H1 (cell line): ENCODE data around the gene CACNA2D3.

Experiments
- BACH1 ChIP-seq: IDR thresholded peaks from 2 replicates; pipeline ENCODE4 v1.6.1; 2012; ENCODE audit warnings: low read length, improper control_type of control experiment
- EZH2 ChIP-seq: fragments of 200-600 bp; sonication (generic); IDR thresholded peaks from 2 replicates; pipeline ENCODE4 v1.7.1; 2012; ENCODE audit warnings: low read depth, mild to moderate bottlenecking, moderate library complexity, low read length, inconsistent platforms; ENCODE audit not compliant: severe bottlenecking
- JUND ChIP-seq: IDR thresholded peaks from 2 replicates; pipeline ENCODE4 v1.6.1; 2011; ENCODE audit warnings: mild to moderate bottlenecking, improper control_type of control experiment, low read length
- RAD21 ChIP-seq, 2 experiments: IDR thresholded peaks in 1 of 2; conservative IDR thresholded peaks in 1 of 2; 2 replicates each; pipeline ENCODE4 v1.6.1; 2011; ENCODE audit warnings: low read depth in 2 of 2, low read length in 2 of 2, improper control_type of control experiment in 1 of 2, inconsistent platforms in 1 of 2, mild to moderate bottlenecking in 1 of 2, moderate library complexity in 1 of 2
- SUZ12 ChIP-seq: fragments of 200-600 bp; sonication (generic); IDR thresholded peaks from 2 replicates; pipeline ENCODE4 v1.6.1; 2012; ENCODE audit warnings: mild to moderate bottlenecking, inconsistent platforms, low read length, moderate library complexity, mixed read lengths
- TAF1 ChIP-seq: IDR thresholded peaks from 2 replicates; pipeline ENCODE4 v1.6.1; 2011; ENCODE audit warnings: mild to moderate bottlenecking, low read depth, low read length
- TEAD4 ChIP-seq: IDR thresholded peaks from 2 replicates; pipeline ENCODE4 v1.6.1; 2012; ENCODE audit warnings: low read depth, low read length, inconsistent platforms, mixed read lengths
- TF ChIP-seq, protein P1 (sequence below), 3 experiments: IDR thresholded peaks; 1 replicate in 2 of 3; 2 replicates in 1 of 3; pipeline versions ENCODE4 v1.5.1 to v1.6.1; 2011; ENCODE audit warnings: low read length in 3 of 3, mild to moderate bottlenecking in 3 of 3, inconsistent platforms in 2 of 3, low read depth in 1 of 3, moderate library complexity in 1 of 3; ENCODE audit not compliant: insufficient read depth in 1 of 3; ENCODE audit errors: control extremely low read depth in 1 of 3

- TF ChIP-seq RAD21 (IDR thresholded peaks at IDR 0.05 in 1 of 2, conservative IDR thresholded peaks at IDR 0.05 in 1 of 2; ENCODE audit: low read depth in 2 of 2, low read length in 2 of 2) (no peak), TAF1 (no peak), BACH1 (no peak), EZH2 (no peak), JUND (no peak), SUZ12 (no peak), TEAD4 (no peak)
- TF ChIP-seq, protein P1, sequence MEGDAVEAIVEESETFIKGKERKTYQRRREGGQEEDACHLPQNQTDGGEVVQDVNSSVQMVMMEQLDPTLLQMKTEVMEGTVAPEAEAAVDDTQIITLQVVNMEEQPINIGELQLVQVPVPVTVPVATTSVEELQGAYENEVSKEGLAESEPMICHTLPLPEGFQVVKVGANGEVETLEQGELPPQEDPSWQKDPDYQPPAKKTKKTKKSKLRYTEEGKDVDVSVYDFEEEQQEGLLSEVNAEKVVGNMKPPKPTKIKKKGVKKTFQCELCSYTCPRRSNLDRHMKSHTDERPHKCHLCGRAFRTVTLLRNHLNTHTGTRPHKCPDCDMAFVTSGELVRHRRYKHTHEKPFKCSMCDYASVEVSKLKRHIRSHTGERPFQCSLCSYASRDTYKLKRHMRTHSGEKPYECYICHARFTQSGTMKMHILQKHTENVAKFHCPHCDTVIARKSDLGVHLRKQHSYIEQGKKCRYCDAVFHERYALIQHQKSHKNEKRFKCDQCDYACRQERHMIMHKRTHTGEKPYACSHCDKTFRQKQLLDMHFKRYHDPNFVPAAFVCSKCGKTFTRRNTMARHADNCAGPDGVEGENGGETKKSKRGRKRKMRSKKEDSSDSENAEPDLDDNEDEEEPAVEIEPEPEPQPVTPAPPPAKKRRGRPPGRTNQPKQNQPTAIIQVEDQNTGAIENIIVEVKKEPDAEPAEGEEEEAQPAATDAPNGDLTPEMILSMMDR (IDR thresholded peaks at IDR 0.05; ENCODE audit: control extremely low read depth in 1 of 3, insufficient read depth in 1 of 3, low read depth in 1 of 3, low read length in 3 of 3) = no peak
Observed at GRCh38 chr3:55069950-55070349, 947.6 kb downstream of the CACNA2D3 start.
